WI38 (cell line): ENCODE data around the gene RPL32.

Experiments
- H3K4me3 ChIP-seq: 2 replicates; pipeline ENCODE4 v1.5.1; 2011; ENCODE audit warnings: low read depth, mild to moderate bottlenecking, control low read depth, low read length
- CTCF ChIP-seq: IDR thresholded peaks from 2 replicates; pipeline ENCODE4 v1.5.1; 2012; ENCODE audit warnings: low read depth, mild to moderate bottlenecking, control low read depth, low read length

Gene RPL32

GRCh38 chr3:12810961-12811360, 30.4 kb downstream of the RPL32 start:
- H3K4me3 ChIP-seq: no peak overlapping the region

GRCh38 chr3:12810013-12810780, 31.2 kb downstream of the RPL32 start:
- H3K4me3 ChIP-seq: peak overlapping the region; percentile 61
- peak; percentile 87 for TF ChIP-seq CTCF

More at GRCh38 chr3:12810961-12811360, 30.4 kb downstream of the RPL32 start:
- TF ChIP-seq CTCF: no peak

GRCh38 chr3:12809435-12809834, 31.9 kb downstream of the RPL32 start:
- no peak overlapping the region for H3K4me3 ChIP-seq

GRCh38 chr3:12809001-12809400, 32.4 kb downstream of the RPL32 start:
- no peak for TF ChIP-seq CTCF
- no peak overlapping the region for H3K4me3 ChIP-seq

More at GRCh38 chr3:12809435-12809834, 31.9 kb downstream of the RPL32 start:
- TF ChIP-seq CTCF: no peak

- H3K4me3 ChIP-seq: no peak overlapping the region
- TF ChIP-seq CTCF: no peak
Observed at GRCh38 chr3:12808587-12808986, 32.8 kb downstream of the RPL32 start.

GRCh38 chr3:12807601-12808359, 33.6 kb downstream of the RPL32 start:
- no peak overlapping the region for H3K4me3 ChIP-seq
- no peak for TF ChIP-seq CTCF

- TF ChIP-seq CTCF: no peak
- no peak overlapping the region for H3K4me3 ChIP-seq
Observed at GRCh38 chr3:12807066-12807465, 34.3 kb downstream of the RPL32 start.
